ENCODE measurements around the gene FAU.

FAU gene

GRCh38 chr11:65104628-65105027 is 17.3 kb downstream of the FAU start:
- no peak for DNase-seq

GRCh38 chr11:65103476-65103875 is 18.5 kb downstream of the FAU start:
- DNase-seq, result no peak

GRCh38 chr11:65102142-65103095 is 19.5 kb downstream of the FAU start:
- DNase-seq, result no peak

GRCh38 chr11:65100674-65101350 is 21.1 kb downstream of the FAU start:
- DNase-seq, result no peak

- DNase-seq, result no peak
Measured at GRCh38 chr11:65096926-65097325, 25.0 kb downstream of the FAU start.

GRCh38 chr11:65095974-65096806 is 25.7 kb downstream of the FAU start, which contains the start of gene VPS51:
Gene VPS51, plus strand, starts transcription at chr11:65096214. Its CDS starts 37 bp downstream, at chr11:65096251.
- peak; percentile 91 for DNase-seq

GRCh38 chr11:65095427-65095826 is 26.5 kb downstream of the FAU start:
- no peak for DNase-seq

GRCh38 chr11:65090628-65091027 is 31.3 kb downstream of the FAU start:
- DNase-seq, result no peak

- DNase-seq, result no peak
Measured at GRCh38 chr11:65089621-65090020, 32.3 kb downstream of the FAU start.

- DNase-seq, result no peak
Measured at GRCh38 chr11:65087827-65088226, 34.1 kb downstream of the FAU start.

GRCh38 chr11:65087216-65087615 is 34.7 kb downstream of the FAU start:
- DNase-seq, result no peak

GRCh38 chr11:65086809-65087208 is 35.1 kb downstream of the FAU start:
- DNase-seq, result no peak

GRCh38 chr11:65085446-65085845 is 36.5 kb downstream of the FAU start:
- no peak for DNase-seq

GRCh38 chr11:65084598-65085375 is 37.1 kb downstream of the FAU start:
- DNase-seq, result no peak

- DNase-seq, result peak; percentile 98
Measured at GRCh38 chr11:65083834-65084597, 37.9 kb downstream of the FAU start, which contains the start of the genes CDCA5 and ZFPL1. Gene CDCA5, minus strand, starts transcription at chr11:65084040. Its CDS starts 62 bp downstream, at chr11:65083978. Gene ZFPL1, plus strand, starts transcription at chr11:65084222. Its CDS starts 477 bp downstream, at chr11:65084699.

GRCh38 chr11:65083134-65083833 is 38.6 kb downstream of the FAU start:
- peak; percentile 17 for DNase-seq

- DNase-seq, result no peak
Measured at GRCh38 chr11:65078786-65079342, 43.1 kb downstream of the FAU start.

GRCh38 chr11:65078151-65078550 is 43.8 kb downstream of the FAU start:
- peak; percentile 71 for DNase-seq

GRCh38 chr11:65077451-65077850 is 44.5 kb downstream of the FAU start:
- DNase-seq, result no peak

GRCh38 chr11:65072631-65072966 is 49.3 kb downstream of the FAU start:
- DNase-seq, result no peak

Measured in activated CD4-positive, alpha-beta T cell treated with anti-CD3 and anti-CD28 coated beads, Interleukin-2, Interleukin-6, amounts not matched to agents 100 ng/mL and 50 ng/mL, durations not matched to agents 16 hours and 8 hours (primary cell).